GM10266 (cell line): Measurements from ENCODE around the gene ZFPL1.

Experiments used
- DNase-seq: peaks from one replicate; pipeline ENCODE4 v3.0.0; 2012; ENCODE audit errors: extremely low spot score
- CTCF ChIP-seq: IDR thresholded peaks from 2 replicates; pipeline ENCODE4 v1.5.1; 2012; ENCODE audit warnings: mild to moderate bottlenecking, low read depth; ENCODE audit not compliant: control insufficient read depth, insufficient read depth; ENCODE audit errors: missing control alignments

Gene ZFPL1

GRCh38 chr11:65060913-65061408 lies 23.1 kb upstream of the ZFPL1 start:
- no peak for TF ChIP-seq CTCF
- DNase-seq: no peak

- no peak for TF ChIP-seq CTCF
- DNase-seq: no peak
Observed at GRCh38 chr11:65063532-65063931, 20.5 kb upstream of the ZFPL1 start.

GRCh38 chr11:65064847-65065240 lies 19.2 kb upstream of the ZFPL1 start:
- no peak for TF ChIP-seq CTCF
- DNase-seq: no peak

- no peak for DNase-seq
- TF ChIP-seq CTCF: no peak
Observed at GRCh38 chr11:65065851-65066250, 18.2 kb upstream of the ZFPL1 start.

- TF ChIP-seq CTCF: no peak
Observed at GRCh38 chr11:65066315-65066714, 17.7 kb upstream of the ZFPL1 start.

GRCh38 chr11:65066805-65067291 lies 17.2 kb upstream of the ZFPL1 start:
- no peak for DNase-seq
- TF ChIP-seq CTCF: no peak

More at GRCh38 chr11:65066315-65066714, 17.7 kb upstream of the ZFPL1 start:
- DNase-seq: no peak

GRCh38 chr11:65067446-65067845 lies 16.6 kb upstream of the ZFPL1 start:
- DNase-seq: peak; percentile 50
- no peak for TF ChIP-seq CTCF
